Measurements from ENCODE around the gene SCN1B.
"Not testable (repeated sequence)": the region's sequence is repeated elsewhere in the genome, so short reads cannot be mapped to it uniquely, and the experiment has no call there.

The SCN1B gene

GRCh38 chr19:35039881-35040825, 9.9 kb downstream of the SCN1B start:
- no peak for DNase-seq

GRCh38 chr19:35040826-35041547, 10.7 kb downstream of the SCN1B start:
- peak; percentile 24 for DNase-seq

GRCh38 chr19:35041548-35042055, 11.3 kb downstream of the SCN1B start, which contains the start of gene HPN:
Gene HPN (plus strand): TSS chr19:35041721. CDS start chr19:35042507, 786 bp downstream.
- DNase-seq = no peak

GRCh38 chr19:35042056-35042730, 11.9 kb downstream of the SCN1B start:
- DNase-seq = no peak

GRCh38 chr19:35042954-35043604, 12.8 kb downstream of the SCN1B start:
- no peak for DNase-seq

- no peak for DNase-seq
Measured at GRCh38 chr19:35043906-35044305, 13.6 kb downstream of the SCN1B start.

GRCh38 chr19:35044317-35045117, 14.2 kb downstream of the SCN1B start:
- peak; percentile 60 for DNase-seq

GRCh38 chr19:35045667-35046300, 15.5 kb downstream of the SCN1B start:
- peak; percentile 35 for DNase-seq

GRCh38 chr19:35046461-35046860, 16.2 kb downstream of the SCN1B start:
- DNase-seq = no peak

- no peak for DNase-seq
Measured at GRCh38 chr19:35048911-35049411, 18.7 kb downstream of the SCN1B start.

- DNase-seq = no peak
Measured at GRCh38 chr19:35049456-35049855, 19.2 kb downstream of the SCN1B start.

GRCh38 chr19:35050662-35051061, 20.4 kb downstream of the SCN1B start:
- DNase-seq = not testable (repeated sequence)

- not testable (repeated sequence) for DNase-seq
Measured at GRCh38 chr19:35051268-35051667, 21.0 kb downstream of the SCN1B start.

GRCh38 chr19:35051796-35052195, 21.5 kb downstream of the SCN1B start:
- DNase-seq = no peak

GRCh38 chr19:35052599-35053190, 22.4 kb downstream of the SCN1B start:
- no peak for DNase-seq

GRCh38 chr19:35053667-35054293, 23.5 kb downstream of the SCN1B start:
- no peak for DNase-seq

- no peak for DNase-seq
Measured at GRCh38 chr19:35054626-35055025, 24.4 kb downstream of the SCN1B start.

GRCh38 chr19:35055715-35056179, 25.5 kb downstream of the SCN1B start:
- peak; percentile 11 for DNase-seq

- no peak for DNase-seq
Measured at GRCh38 chr19:35056513-35057063, 26.3 kb downstream of the SCN1B start.

All from CD4-positive, alpha-beta T cell treated with Interleukin-12 subunit alpha and Interleukin-12 subunit beta, for 1 hour (primary cell).